GM23248 (cell line): ENCODE measurements around the gene SRSF11. TPM values are rescaled to one million over a fixed set of nuclear protein-coding genes. Genes with fewer than 3 reads are reported as not detected.

Experiments
- DNase-seq: peaks from one replicate; pipeline ENCODE4 v3.0.0-alpha.2; 2015
- H2AFZ ChIP-seq: fragments of 200-600 bp; sonication (generic); 2 replicates; pipeline ENCODE4 v1.6.1; 2016; ENCODE audit warnings: antibody characterized with exemption
- H3F3A ChIP-seq: fragments of 200-600 bp; sonication (generic); 2 replicates; pipeline ENCODE4 v1.6.1; 2016; ENCODE audit warnings: mild to moderate bottlenecking, antibody characterized with exemption, mixed run types; ENCODE audit not compliant: insufficient read depth
- H3K27ac ChIP-seq: fragments of 200-600 bp; sonication (generic); 2 replicates; pipeline ENCODE4 v1.5.1; 2016; ENCODE audit warnings: mild to moderate bottlenecking
- H3K27me3 ChIP-seq: fragments of 200-600 bp; sonication (generic); replicated peaks from 2 replicates; pipeline ENCODE4 v1.6.1; 2016; ENCODE audit warnings: mild to moderate bottlenecking; ENCODE audit not compliant: insufficient read depth
- H3K36me3 ChIP-seq: fragments of 200-600 bp; sonication (generic); 2 replicates; pipeline ENCODE4 v1.6.1; 2016; ENCODE audit warnings: low read depth, mild to moderate bottlenecking
- H3K4me1 ChIP-seq: fragments of 200-600 bp; sonication (generic); 2 replicates; pipeline ENCODE4 v1.6.1; 2016; ENCODE audit warnings: mild to moderate bottlenecking; ENCODE audit not compliant: insufficient read depth
- H3K4me2 ChIP-seq: fragments of 200-600 bp; sonication (generic); one replicate; pipeline ENCODE4 v1.6.1; 2016; ENCODE audit warnings: mild to moderate bottlenecking; ENCODE audit not compliant: unreplicated experiment
- H3K4me3 ChIP-seq: fragments of 200-600 bp; sonication (generic); 2 replicates; pipeline ENCODE4 v1.5.1; 2016; ENCODE audit warnings: mild to moderate bottlenecking
- H3K79me2 ChIP-seq: fragments of 200-600 bp; sonication (generic); 2 replicates; pipeline ENCODE4 v1.6.1; 2016; ENCODE audit warnings: mild to moderate bottlenecking; ENCODE audit not compliant: insufficient read depth
- H3K9ac ChIP-seq: fragments of 200-600 bp; sonication (generic); 2 replicates; pipeline ENCODE4 v1.6.1; 2016; ENCODE audit warnings: mild to moderate bottlenecking
- H3K9me2 ChIP-seq: fragments of 200-600 bp; sonication (generic); 2 replicates; pipeline ENCODE4 v1.6.1; 2016; ENCODE audit warnings: mixed run types, mild to moderate bottlenecking, moderate library complexity; ENCODE audit not compliant: insufficient read depth
- H3K9me3 ChIP-seq: fragments of 200-600 bp; sonication (generic); one replicate; pipeline ENCODE4 v1.6.1; 2017; ENCODE audit warnings: low read depth
- H4K20me1 ChIP-seq: fragments of 200-600 bp; sonication (generic); 2 replicates; pipeline ENCODE4 v1.6.0; 2016; ENCODE audit not compliant: insufficient read depth
- EZH2 ChIP-seq: fragments of 200-600 bp; sonication (generic); IDR thresholded peaks from 2 replicates; pipeline ENCODE4 v1.6.1; 2018; ENCODE audit warnings: antibody characterized with exemption, mild to moderate bottlenecking; ENCODE audit not compliant: insufficient read depth, poor library complexity, severe bottlenecking
- EZH2phosphoT487 ChIP-seq: fragments of 200-600 bp; sonication (generic); IDR thresholded peaks from 2 replicates; pipeline ENCODE4 v1.6.1; 2018; ENCODE audit warnings: antibody characterized with exemption, moderate library complexity, mild to moderate bottlenecking, low read depth; ENCODE audit not compliant: insufficient read depth
- WGBS, 2 experiments: methylation state at CpG; one replicate each; pipeline ENCODE4 v1.1.6; 2015 to 2017; ENCODE audit warnings: low lambda C conversion rate in 2 of 2, low coverage in 1 of 2; ENCODE audit errors: missing lambda C conversion rate in 2 of 2; 5-methylcytosine and 5-hydroxymethylcytosine counted together
- in situ Hi-C: fragments of 300-500 bp; cut with MboI; formaldehyde crosslinking; loops from 2 replicates; pipeline ENCODE4 v1.15.0; 2020
- polyA plus RNA-seq: library from polyadenylated mRNA; unstranded; fragments of >200 nt; fragmentation: Nextera tagmentation; extraction: Ambion mirVana; gene quantifications from 2 replicates; pipeline ENCODE4 v1.2.1, GENCODE V29; 2016
- total RNA-seq: library from RNA; depleted of rRNA; stranded (reverse); fragments of >200 nt; shearing (Covaris generic); gene quantifications from 2 replicates; pipeline ENCODE4 v1.2.3, GENCODE V29; 2014

Gene SRSF11
- total and polyA plus RNA-seq, 2 experiments from 2014 or later, result 110 to 157 TPM

GRCh38 chr1:70247122-70247521 lies 25.9 kb downstream of the SRSF11 start:
- H3K4me1 ChIP-seq, result no peaks in the 10 kb centered on the region
- no peak for TF ChIP-seq EZH2phosphoT487
- no peak for TF ChIP-seq EZH2
- H3K4me2 ChIP-seq, result no peak overlapping the region
- no peaks in the 10 kb centered on the region for H3K9me3 ChIP-seq
- H3K27me3 ChIP-seq, result no peaks in the 10 kb centered on the region
- H3K27ac ChIP-seq, result no peak overlapping the region
- no peaks in the 10 kb centered on the region for H3K9me2 ChIP-seq
- H3K79me2 ChIP-seq, result peaks cover 48% of the 10 kb centered on the region
- no peak for DNase-seq
- H3K4me3 ChIP-seq, result no peak overlapping the region
- H3F3A ChIP-seq, result peaks cover 72% of the 10 kb centered on the region
- no peak overlapping the region for H2AFZ ChIP-seq
- in situ Hi-C loops, result no loop called here
- no peak overlapping the region for H3K9ac ChIP-seq
- peaks cover 100% of the 10 kb centered on the region for H3K36me3 ChIP-seq
- H4K20me1 ChIP-seq, result peaks cover 4% of the 10 kb centered on the region; the same call in 1 of the 2 replicates

- Histone ChIP-seq H3K36me3 (peaks cover 100% of the 10 kb centered on the region), H2AFZ (no peak overlapping the region), H3F3A (peaks cover 78% of the 10 kb centered on the region), H3K27me3 (no peaks in the 10 kb centered on the region), H4K20me1 (peaks cover 4% of the 10 kb centered on the region; the same call in 1 of the 2 replicates), H3K4me2 (no peak overlapping the region), H3K27ac (no peak overlapping the region), H3K9me2 (no peaks in the 10 kb centered on the region), H3K9ac (no peak overlapping the region), H3K4me3 (no peak overlapping the region), H3K4me1 (no peaks in the 10 kb centered on the region), H3K9me3 (no peaks in the 10 kb centered on the region), H3K79me2 (peaks cover 42% of the 10 kb centered on the region)
- no peak for TF ChIP-seq EZH2
- TF ChIP-seq EZH2phosphoT487, result no peak
- DNase-seq, result no peak
- in situ Hi-C loops, result no loop called here
Measured at GRCh38 chr1:70247768-70248167, 26.6 kb downstream of the SRSF11 start.

GRCh38 chr1:70248729-70249128 lies 27.5 kb downstream of the SRSF11 start:
- TF ChIP-seq EZH2phosphoT487, result no peak
- TF ChIP-seq EZH2, result no peak
- Histone ChIP-seq H4K20me1 (peaks cover 4% of the 10 kb centered on the region; the same call in 1 of the 2 replicates), H3K4me2 (no peak overlapping the region), H3K36me3 (peaks cover 97% of the 10 kb centered on the region), H3K9ac (no peak overlapping the region), H3K9me3 (no peaks in the 10 kb centered on the region), H3K27me3 (no peaks in the 10 kb centered on the region), H3K9me2 (no peaks in the 10 kb centered on the region), H3F3A (peaks cover 88% of the 10 kb centered on the region), H2AFZ (no peak overlapping the region), H3K27ac (no peak overlapping the region), H3K4me3 (no peak overlapping the region), H3K79me2 (peaks cover 32% of the 10 kb centered on the region), H3K4me1 (no peaks in the 10 kb centered on the region)
- 85 to 92% methylated on average over 4 of the region's 4 CpGs for WGBS, 2 experiments
- DNase-seq, result no peak
- in situ Hi-C loops, result no loop called here

- Histone ChIP-seq H3K4me1 (no peaks in the 10 kb centered on the region), H3K79me2 (no peaks in the 10 kb centered on the region), H3F3A (peaks cover 77% of the 10 kb centered on the region), H3K27ac (no peak overlapping the region), H3K36me3 (peaks cover 25% of the 10 kb centered on the region), H3K9ac (no peak overlapping the region), H3K27me3 (no peaks in the 10 kb centered on the region), H2AFZ (no peak overlapping the region), H4K20me1 (no peaks in the 10 kb centered on the region), H3K4me2 (no peak overlapping the region), H3K9me3 (no peaks in the 10 kb centered on the region), H3K9me2 (no peaks in the 10 kb centered on the region), H3K4me3 (no peak overlapping the region)
- peak; percentile 13 for DNase-seq
- 86 to 100% methylated on average over 1 of the region's 1 CpG for WGBS, 2 experiments
- TF ChIP-seq EZH2 (no peak), EZH2phosphoT487 (no peak)
- in situ Hi-C loops, result no loop called here
Measured at GRCh38 chr1:70256664-70257063, 35.5 kb downstream of the SRSF11 start.

- H3K9me2 ChIP-seq, result no peaks in the 10 kb centered on the region
- 90 to 92% methylated on average over 7 of the region's 7 CpGs for WGBS, 2 experiments
- H3K27ac ChIP-seq, result no peak overlapping the region
- no peak overlapping the region for H2AFZ ChIP-seq
- H3K36me3 ChIP-seq, result peaks cover 30% of the 10 kb centered on the region
- TF ChIP-seq EZH2 (no peak), EZH2phosphoT487 (no peak)
- H3K4me2 ChIP-seq, result no peak overlapping the region
- no peaks in the 10 kb centered on the region for H4K20me1 ChIP-seq
- no peak for DNase-seq
- in situ Hi-C loops, result no loop called here
- H3K9ac ChIP-seq, result no peak overlapping the region
- peaks cover 13% of the 10 kb centered on the region for H3F3A ChIP-seq
- no peaks in the 10 kb centered on the region for H3K79me2 ChIP-seq
- H3K27me3 ChIP-seq, result no peaks in the 10 kb centered on the region
- H3K4me1 ChIP-seq, result no peaks in the 10 kb centered on the region
- no peaks in the 10 kb centered on the region for H3K9me3 ChIP-seq
- H3K4me3 ChIP-seq, result no peak overlapping the region
Measured at GRCh38 chr1:70264839-70265238, 43.7 kb downstream of the SRSF11 start.
